Measurements from ENCODE around the gene CA12. TPM values are rescaled to one million over a fixed set of nuclear protein-coding genes. Genes with fewer than 3 reads are reported as not detected.

The CA12 gene
- total RNA-seq, 2 experiments from 2014 or later = 0.58 TPM; not detected in 1

- Mint-ChIP-seq H3K4me1 (ENCODE audit: low read depth) (peaks cover 2% of the 10 kb centered on the region), H3K9me3 (no peaks in the 10 kb centered on the region), H3K27me3 (peaks cover 2% of the 10 kb centered on the region), H3K27ac (no peak overlapping the region), H3K36me3 (ENCODE audit: low read depth) (no peaks in the 10 kb centered on the region), H3K4me3 (no peak overlapping the region)
- CTCF ChIA-PET = interaction anchor here (0.6 kb wide), 1 partner anchor 25 kb away, joined by 3 read pairs; no protein-coding TSS in a partner anchor
- DNase-seq (no peak), ATAC-seq (no peak)
- POLR2A ChIA-PET = no interaction called here
- TF ChIP-seq CTCF (IDR thresholded peaks at IDR 0.05) = no peak
- intact Hi-C loops (cut with micrococcal nuclease) = no loop called here
Measured at GRCh38 chr15:63338170-63338569, 43.5 kb downstream of the CA12 start.

GRCh38 chr15:63337046-63337445 is 44.6 kb downstream of the CA12 start:
- ChIA-PET POLR2A (no interaction called here), CTCF (no interaction called here)
- no peaks in the 10 kb centered on the region for H3K36me3 Mint-ChIP-seq (ENCODE audit: low read depth)
- no peak overlapping the region for H3K4me3 Mint-ChIP-seq
- no peak for TF ChIP-seq CTCF (IDR thresholded peaks at IDR 0.05)
- H3K27me3 Mint-ChIP-seq = no peaks in the 10 kb centered on the region
- ATAC-seq (no peak), DNase-seq (no peak)
- intact Hi-C loops (cut with micrococcal nuclease) = no loop called here
- H3K4me1 Mint-ChIP-seq (ENCODE audit: low read depth) = no peaks in the 10 kb centered on the region
- H3K9me3 Mint-ChIP-seq = no peaks in the 10 kb centered on the region
- H3K27ac Mint-ChIP-seq = no peak overlapping the region

GRCh38 chr15:63335543-63336240 is 46.0 kb downstream of the CA12 start:
- no peak overlapping the region for H3K4me3 Mint-ChIP-seq
- no peaks in the 10 kb centered on the region for H3K9me3 Mint-ChIP-seq
- no peak for DNase-seq
- no peaks in the 10 kb centered on the region for H3K27me3 Mint-ChIP-seq
- ChIA-PET POLR2A (no interaction called here), CTCF (interaction anchor here (1.0 kb wide), 1 partner anchor 68 kb away, joined by 3 read pairs; no protein-coding TSS in a partner anchor)
- intact Hi-C loops (cut with micrococcal nuclease) = no loop called here
- no peaks in the 10 kb centered on the region for H3K36me3 Mint-ChIP-seq (ENCODE audit: low read depth)
- no peaks in the 10 kb centered on the region for H3K4me1 Mint-ChIP-seq (ENCODE audit: low read depth)
- no peak for TF ChIP-seq CTCF (IDR thresholded peaks at IDR 0.05)
- no peak for ATAC-seq
- no peak overlapping the region for H3K27ac Mint-ChIP-seq

GRCh38 chr15:63334821-63335220 is 46.8 kb downstream of the CA12 start:
- intact Hi-C loops (cut with micrococcal nuclease) = no loop called here
- Mint-ChIP-seq H3K4me3 (no peak overlapping the region), H3K9me3 (no peaks in the 10 kb centered on the region), H3K27me3 (no peaks in the 10 kb centered on the region), H3K4me1 (ENCODE audit: low read depth) (no peaks in the 10 kb centered on the region), H3K27ac (no peak overlapping the region), H3K36me3 (ENCODE audit: low read depth) (no peaks in the 10 kb centered on the region)
- no peak for DNase-seq
- ChIA-PET POLR2A (no interaction called here), CTCF (no interaction called here)
- no peak for ATAC-seq
- no peak for TF ChIP-seq CTCF (IDR thresholded peaks at IDR 0.05)

- intact Hi-C loops (cut with micrococcal nuclease) = no loop called here
- TF ChIP-seq CTCF (IDR thresholded peaks at IDR 0.05) = no peak
- Mint-ChIP-seq H3K27me3 (no peaks in the 10 kb centered on the region), H3K4me1 (ENCODE audit: low read depth) (no peaks in the 10 kb centered on the region), H3K27ac (no peak overlapping the region), H3K36me3 (ENCODE audit: low read depth) (no peaks in the 10 kb centered on the region), H3K4me3 (no peak overlapping the region), H3K9me3 (no peaks in the 10 kb centered on the region)
- DNase-seq (no peak), ATAC-seq (no peak)
- ChIA-PET POLR2A (no interaction called here), CTCF (no interaction called here)
Measured at GRCh38 chr15:63332367-63333124, 49.1 kb downstream of the CA12 start.
